OCI-LY7 (cell line): Measurements from ENCODE around the gene PYGB. TPM values are rescaled to one million over a fixed set of nuclear protein-coding genes. Genes with fewer than 3 reads are reported as not detected.

Experiments used
- BruUV-seq: library from RNA; stranded (reverse); fragments of 400-500 nt; replicated peaks from 2 replicates; lab custom pipeline; 2021; lab: Mats Ljungman, UMichigan
- CTCF ChIA-PET: fragments of 300-600 bp; sonication (Branson Sonifier 250); formaldehyde crosslinking; loops from one replicate; lab custom pipeline; 2022; ENCODE audit warnings: antibody characterized with exemption; ENCODE audit not compliant: unreplicated experiment; lab: Charles Lee
- POLR2A ChIA-PET: fragments of 300-600 bp; sonication (Branson Sonifier 250); formaldehyde crosslinking; loops from one replicate; lab custom pipeline; 2022; ENCODE audit warnings: antibody characterized with exemption; lab: Charles Lee
- DNase-seq: peaks from one replicate; pipeline ENCODE4 v3.0.0-alpha.2; 2015; ENCODE audit warnings: low spot score
- H2AFZ ChIP-seq: fragments of 200-600 bp; sonication (generic), shearing (Covaris generic); 2 replicates; pipeline ENCODE4 v1.6.1; 2014; ENCODE audit warnings: mild to moderate bottlenecking, antibody characterized with exemption, low read length, moderate library complexity
- H3K27ac ChIP-seq: fragments of 200-600 bp; sonication (generic); 2 replicates; pipeline ENCODE4 v1.5.1; 2014; ENCODE audit warnings: mixed run types, low read depth, mild to moderate bottlenecking, moderate library complexity, low read length, inconsistent platforms; ENCODE audit not compliant: poor library complexity, severe bottlenecking
- H3K36me3 ChIP-seq: fragments of 200-600 bp; sonication (generic); 2 replicates; pipeline ENCODE4 v1.6.1; 2014; ENCODE audit warnings: mild to moderate bottlenecking, antibody characterized with exemption, low read length, moderate library complexity, mixed read lengths; ENCODE audit not compliant: insufficient read depth
- H3K4me1 ChIP-seq: fragments of 200-600 bp; sonication (generic); 2 replicates; pipeline ENCODE4 v1.5.1; 2014; ENCODE audit warnings: mild to moderate bottlenecking, low read length; ENCODE audit not compliant: insufficient read depth, poor library complexity, severe bottlenecking
- H3K4me2 ChIP-seq: fragments of 200-600 bp; sonication (generic); 2 replicates; pipeline ENCODE4 v1.6.1; 2014; ENCODE audit warnings: mild to moderate bottlenecking, low read length
- H3K4me3 ChIP-seq: fragments of 200-600 bp; sonication (generic); 2 replicates; pipeline ENCODE4 v1.5.1; 2014; ENCODE audit warnings: mild to moderate bottlenecking, low read depth, low read length; ENCODE audit not compliant: poor library complexity, severe bottlenecking
- H3K79me2 ChIP-seq: fragments of 200-600 bp; sonication (generic); 2 replicates; pipeline ENCODE4 v1.6.1; 2016; ENCODE audit warnings: low read depth, mild to moderate bottlenecking, low read length, moderate library complexity, mixed read lengths; ENCODE audit not compliant: insufficient read depth
- H3K9me2 ChIP-seq: fragments of 200-600 bp; sonication (generic); 2 replicates; pipeline ENCODE4 v1.6.1; 2016; ENCODE audit warnings: mild to moderate bottlenecking, low read length, mixed read lengths; ENCODE audit not compliant: insufficient read depth
- H3K9me3 ChIP-seq: fragments of 200-600 bp; sonication (generic); 2 replicates; pipeline ENCODE4 v1.6.1; 2014; ENCODE audit warnings: mild to moderate bottlenecking, mixed run types, low read length, mixed read lengths
- H4K20me1 ChIP-seq: fragments of 200-600 bp; sonication (generic); 2 replicates; pipeline ENCODE4 v1.6.1; 2014; ENCODE audit warnings: mild to moderate bottlenecking, antibody characterized with exemption, low read length, moderate library complexity, mixed read lengths; ENCODE audit not compliant: insufficient read depth
- EZH2phosphoT487 ChIP-seq: fragments of 200-600 bp; sonication (generic); IDR thresholded peaks from 2 replicates; pipeline ENCODE4 v1.6.1; 2018; ENCODE audit warnings: low read depth, borderline replicate concordance, mild to moderate bottlenecking, mixed run types, antibody characterized with exemption, low read length, moderate library complexity, mixed read lengths
- intact Hi-C: fragments of 100-400 bp; cut with micrococcal nuclease; formaldehyde crosslinking; loops from one replicate; pipeline ENCODE4 v1.10.0; 2022; ENCODE audit not compliant: unreplicated experiment
- total RNA-seq, 2 experiments: library from RNA; depleted of rRNA in 1 of 2; stranded (reverse); fragments of >200 nt in 1 of 2; shearing (Covaris generic) in 1 of 2; gene quantifications; 2 replicates each; pipeline ENCODE4 v1.2.3, GENCODE V29; 2014 to 2022
- TF ChIP-seq, protein P1 (sequence below): fragments of 200-600 bp; sonication (generic); conservative IDR thresholded peaks from 2 replicates; pipeline ENCODE4 v1.5.1; 2014; ENCODE audit warnings: mild to moderate bottlenecking, antibody characterized with exemption, low read length, moderate library complexity, mixed read lengths

Gene PYGB
- total RNA-seq, 2 experiments from 2014 or later: 4.9 to 7.0 TPM

DNA sequence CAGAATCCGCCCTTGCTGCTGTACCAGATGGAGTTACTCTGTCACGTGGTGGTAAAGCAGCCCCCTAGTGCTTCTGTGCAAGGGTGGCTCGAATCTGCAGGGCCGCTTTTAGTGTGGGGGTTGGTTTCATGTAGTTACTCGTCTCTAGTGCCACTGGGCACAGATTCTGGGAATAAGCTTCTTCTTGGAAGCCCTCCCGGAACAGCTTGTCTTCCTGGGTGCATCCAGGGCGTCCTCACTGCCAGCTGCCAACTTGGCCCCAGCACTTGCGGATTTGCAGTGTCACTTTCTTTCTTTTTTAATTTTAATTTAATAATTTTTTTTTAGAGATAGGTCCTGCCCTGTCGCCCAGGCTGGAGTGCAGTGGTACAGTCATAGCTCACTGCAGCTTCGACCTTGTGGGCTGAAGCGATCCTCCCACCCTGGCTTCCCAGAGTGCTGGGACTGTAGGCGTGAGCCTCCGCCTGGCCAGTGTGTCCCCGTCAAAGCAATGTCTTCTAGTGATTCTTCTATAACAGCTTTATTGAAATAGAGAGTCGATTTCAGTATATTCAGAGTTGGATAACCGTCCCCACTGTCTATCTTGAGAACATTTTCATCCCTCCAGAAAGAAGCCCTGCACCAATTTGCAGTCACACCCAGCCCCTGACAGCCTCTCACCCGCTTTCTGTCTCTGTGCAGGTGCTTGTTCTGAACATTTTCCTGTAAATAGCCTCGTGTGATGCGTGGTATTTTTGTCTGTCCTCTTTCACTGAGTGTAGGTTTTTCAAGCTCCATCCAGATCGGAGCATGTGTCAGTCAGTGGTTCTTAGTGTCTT lies 25.9 kb downstream of the PYGB start:
- Histone ChIP-seq H3K36me3 (peaks cover 3% of the 10 kb centered on the region; the same call in 1 of the 2 replicates), H2AFZ (no peak overlapping the region), H3K4me3 (no peak overlapping the region), H3K4me2 (no peak overlapping the region), H3K27ac (no peak overlapping the region), H3K4me1 (no peaks in the 10 kb centered on the region), H3K9me2 (no peaks in the 10 kb centered on the region), H3K79me2 (no peaks in the 10 kb centered on the region), H4K20me1 (peaks cover 12% of the 10 kb centered on the region), H3K9me3 (no peaks in the 10 kb centered on the region)
- no TSS peak for BruUV-seq
- intact Hi-C loops: no loop called here
- no peak for TF ChIP-seq EZH2phosphoT487
- TF ChIP-seq, protein P1, sequence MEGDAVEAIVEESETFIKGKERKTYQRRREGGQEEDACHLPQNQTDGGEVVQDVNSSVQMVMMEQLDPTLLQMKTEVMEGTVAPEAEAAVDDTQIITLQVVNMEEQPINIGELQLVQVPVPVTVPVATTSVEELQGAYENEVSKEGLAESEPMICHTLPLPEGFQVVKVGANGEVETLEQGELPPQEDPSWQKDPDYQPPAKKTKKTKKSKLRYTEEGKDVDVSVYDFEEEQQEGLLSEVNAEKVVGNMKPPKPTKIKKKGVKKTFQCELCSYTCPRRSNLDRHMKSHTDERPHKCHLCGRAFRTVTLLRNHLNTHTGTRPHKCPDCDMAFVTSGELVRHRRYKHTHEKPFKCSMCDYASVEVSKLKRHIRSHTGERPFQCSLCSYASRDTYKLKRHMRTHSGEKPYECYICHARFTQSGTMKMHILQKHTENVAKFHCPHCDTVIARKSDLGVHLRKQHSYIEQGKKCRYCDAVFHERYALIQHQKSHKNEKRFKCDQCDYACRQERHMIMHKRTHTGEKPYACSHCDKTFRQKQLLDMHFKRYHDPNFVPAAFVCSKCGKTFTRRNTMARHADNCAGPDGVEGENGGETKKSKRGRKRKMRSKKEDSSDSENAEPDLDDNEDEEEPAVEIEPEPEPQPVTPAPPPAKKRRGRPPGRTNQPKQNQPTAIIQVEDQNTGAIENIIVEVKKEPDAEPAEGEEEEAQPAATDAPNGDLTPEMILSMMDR: no peak
- no peak for DNase-seq
- ChIA-PET POLR2A (no interaction called here), CTCF (no interaction called here)

DNA sequence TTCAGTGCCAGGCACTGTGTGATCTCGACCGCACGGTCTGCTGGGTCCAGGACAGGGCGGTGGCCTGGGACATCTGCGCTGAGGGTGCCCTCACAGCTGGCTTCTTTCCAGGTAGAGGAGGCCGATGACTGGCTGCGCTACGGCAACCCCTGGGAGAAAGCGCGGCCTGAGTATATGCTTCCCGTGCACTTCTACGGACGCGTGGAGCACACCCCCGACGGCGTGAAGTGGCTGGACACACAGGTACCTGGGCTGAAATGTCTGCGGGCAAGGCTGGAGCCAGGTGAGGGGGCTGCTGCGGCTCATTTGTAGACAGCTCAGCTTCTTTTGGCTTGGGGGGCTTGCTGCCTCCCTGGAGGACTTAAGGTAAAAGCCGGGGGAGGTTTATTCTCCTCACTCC lies 26.6 kb downstream of the PYGB start:
- no peaks in the 10 kb centered on the region for H3K9me3 ChIP-seq
- TF ChIP-seq, protein P1: no peak
- no peak for TF ChIP-seq EZH2phosphoT487
- no peak overlapping the region for H3K4me2 ChIP-seq
- ChIA-PET CTCF (no interaction called here), POLR2A (no interaction called here)
- intact Hi-C loops: no loop called here
- no TSS peak for BruUV-seq
- no peak for DNase-seq
- H3K4me1 ChIP-seq: no peaks in the 10 kb centered on the region
- no peak overlapping the region for H3K27ac ChIP-seq
- peaks cover 3% of the 10 kb centered on the region; the same call in 1 of the 2 replicates for H3K36me3 ChIP-seq
- H2AFZ ChIP-seq: no peak overlapping the region
- peaks cover 12% of the 10 kb centered on the region for H4K20me1 ChIP-seq
- H3K79me2 ChIP-seq: no peaks in the 10 kb centered on the region
- H3K4me3 ChIP-seq: no peak overlapping the region
- H3K9me2 ChIP-seq: no peaks in the 10 kb centered on the region
